ENCODE results near the gene AUTS2.

The AUTS2 gene

DNA sequence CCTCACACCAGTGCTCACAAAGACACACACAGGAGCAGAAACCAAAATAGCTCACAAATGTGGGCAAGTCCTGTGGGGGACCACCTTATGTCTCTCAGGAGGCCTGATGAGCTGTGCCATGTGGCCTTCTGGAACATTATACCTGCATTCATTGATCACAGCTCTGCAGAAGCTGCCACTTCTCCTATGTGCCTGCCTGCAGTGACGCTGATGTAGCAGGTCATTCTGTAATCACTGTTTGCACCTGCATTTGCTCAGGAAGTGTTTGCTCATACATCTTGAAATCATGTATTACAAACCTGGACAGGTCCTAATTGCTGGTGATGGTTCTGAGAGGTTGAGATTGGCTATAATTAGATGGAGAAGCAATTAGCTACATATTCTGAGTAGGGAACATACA, 310.2 kb downstream of the AUTS2 start:
- no peak for DNase-seq

DNA sequence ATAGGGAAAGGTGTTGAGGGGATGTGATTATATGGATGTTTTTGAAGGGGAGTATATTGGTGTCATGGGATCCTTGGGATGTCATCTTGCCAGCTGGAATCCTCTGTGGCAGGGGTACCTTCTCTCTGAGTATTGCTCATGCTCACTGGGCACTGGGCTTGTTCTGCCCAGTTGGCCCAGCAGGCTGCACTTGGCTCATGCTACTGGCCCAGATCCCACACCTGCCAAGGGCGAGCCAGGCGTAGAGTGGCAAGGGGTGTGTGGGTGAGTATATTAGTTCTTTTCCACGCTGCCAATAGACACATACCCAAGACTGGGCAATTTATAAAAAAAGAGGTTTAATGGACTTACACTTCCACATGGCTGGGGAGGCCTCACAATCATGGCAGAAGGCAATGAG, 311.9 kb downstream of the AUTS2 start:
- DNase-seq, result no peak

DNA sequence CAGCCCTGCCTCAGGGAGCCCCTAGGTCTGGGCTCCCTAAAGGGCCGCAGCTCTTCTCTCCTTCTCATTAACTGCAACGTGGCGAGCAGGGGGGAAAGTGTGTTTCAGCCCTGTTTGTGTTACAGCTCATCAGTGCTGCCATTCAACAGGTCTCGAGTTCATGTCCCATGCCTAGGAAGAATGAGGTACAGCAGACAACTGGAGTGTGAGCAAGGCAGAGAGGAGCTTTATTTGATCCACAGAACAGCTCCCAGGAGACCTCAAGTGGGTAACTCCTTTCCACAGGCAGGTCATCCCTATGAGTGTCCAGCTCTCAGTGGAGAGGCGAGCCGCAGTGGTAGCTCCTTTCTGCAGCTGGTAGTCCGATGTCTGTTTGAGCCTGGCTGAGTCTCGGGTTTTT, 313.1 kb downstream of the AUTS2 start:
- DNase-seq, result no peak

DNA sequence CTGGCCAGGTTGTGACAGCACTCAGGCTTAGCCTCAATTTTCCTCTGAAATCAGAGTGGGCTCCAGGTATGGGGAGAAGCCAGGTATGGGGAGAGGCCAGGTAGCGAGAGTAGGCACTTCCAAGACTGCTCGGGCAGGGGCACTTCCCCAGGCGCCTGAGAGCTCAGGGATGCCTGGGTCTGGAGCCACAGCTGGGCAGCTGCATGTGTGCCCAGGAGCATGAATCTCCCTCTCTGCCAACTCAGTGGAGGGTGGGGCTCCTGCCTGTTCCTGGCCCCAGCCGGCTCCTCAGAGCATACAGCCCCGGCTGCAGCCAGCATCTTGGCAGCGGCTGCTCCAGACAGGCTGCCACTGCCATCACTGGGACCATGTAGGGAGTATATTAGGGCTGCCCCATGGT, 313.9 kb downstream of the AUTS2 start:
- DNase-seq, result no peak

DNA sequence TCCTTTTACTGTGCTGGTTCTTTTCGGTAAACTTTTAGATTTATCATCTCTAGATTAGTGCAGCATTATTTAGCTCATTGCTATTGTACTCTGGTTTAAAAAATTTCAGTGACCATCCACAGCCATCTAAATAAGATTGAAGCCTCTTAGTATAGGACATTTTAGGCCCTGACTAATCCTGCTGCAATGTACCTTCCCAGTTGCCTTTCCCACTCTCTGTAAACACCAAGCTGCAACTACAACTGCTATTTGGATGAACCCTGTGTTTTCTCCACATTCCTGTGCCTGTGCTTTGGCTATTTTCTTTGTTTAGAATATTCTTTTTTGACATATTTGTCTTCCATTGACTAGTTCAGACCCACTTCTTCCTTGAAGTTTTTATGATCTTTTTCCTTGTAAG, 314.6 kb downstream of the AUTS2 start:
- no peak for DNase-seq

DNA sequence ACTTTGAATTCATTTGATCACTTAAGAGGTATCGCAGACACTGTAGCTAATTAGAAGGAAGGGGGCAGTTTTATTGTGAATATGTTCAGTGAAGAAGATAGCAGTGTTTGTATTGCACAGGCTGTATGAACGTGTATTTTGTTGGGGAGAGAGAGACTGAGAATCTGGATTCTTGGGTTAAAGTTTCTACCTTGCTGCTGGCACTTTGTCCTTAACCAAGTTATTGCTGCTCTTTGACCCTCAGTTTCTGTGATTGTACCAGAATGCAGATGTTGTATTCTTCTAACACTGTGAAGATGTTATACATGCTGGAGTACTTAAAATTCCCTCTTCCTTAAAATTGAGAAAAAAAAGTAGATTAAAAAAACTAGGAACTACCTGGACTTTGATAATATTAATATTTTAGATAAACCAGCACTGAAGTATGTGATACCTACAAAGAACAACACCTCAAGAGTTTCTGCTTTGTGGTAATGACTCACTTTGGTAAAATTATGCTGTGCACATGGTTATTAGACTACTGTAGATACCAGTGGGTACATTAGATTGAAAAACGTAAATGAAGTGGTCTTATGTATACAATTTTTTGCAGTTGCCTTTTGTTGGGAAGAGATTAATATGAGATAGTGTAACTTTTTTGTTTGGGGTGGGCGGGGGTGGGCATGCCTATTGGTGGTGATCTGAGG, 321.3 kb downstream of the AUTS2 start:
- DNase-seq, result no peak

DNA sequence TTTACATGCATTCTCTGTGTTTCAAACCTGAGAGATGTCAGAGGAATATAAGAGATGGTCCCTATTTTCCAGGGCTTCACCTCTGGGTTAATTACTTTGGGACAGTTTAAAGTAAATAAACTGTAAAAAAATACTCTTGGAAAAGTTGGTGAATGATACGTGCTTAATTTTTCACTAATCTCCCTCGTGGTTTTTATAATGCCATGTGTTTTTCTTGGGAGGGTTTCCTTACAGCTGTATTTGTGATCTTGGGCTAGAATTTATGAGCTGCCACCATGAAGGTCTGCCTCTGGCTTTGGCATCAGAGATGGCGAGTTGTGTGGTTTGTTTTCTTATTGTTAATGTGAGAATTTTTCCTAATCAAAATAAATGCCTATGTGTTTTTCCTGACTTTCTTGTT, 322.5 kb downstream of the AUTS2 start:
- DNase-seq, result no peak

DNA sequence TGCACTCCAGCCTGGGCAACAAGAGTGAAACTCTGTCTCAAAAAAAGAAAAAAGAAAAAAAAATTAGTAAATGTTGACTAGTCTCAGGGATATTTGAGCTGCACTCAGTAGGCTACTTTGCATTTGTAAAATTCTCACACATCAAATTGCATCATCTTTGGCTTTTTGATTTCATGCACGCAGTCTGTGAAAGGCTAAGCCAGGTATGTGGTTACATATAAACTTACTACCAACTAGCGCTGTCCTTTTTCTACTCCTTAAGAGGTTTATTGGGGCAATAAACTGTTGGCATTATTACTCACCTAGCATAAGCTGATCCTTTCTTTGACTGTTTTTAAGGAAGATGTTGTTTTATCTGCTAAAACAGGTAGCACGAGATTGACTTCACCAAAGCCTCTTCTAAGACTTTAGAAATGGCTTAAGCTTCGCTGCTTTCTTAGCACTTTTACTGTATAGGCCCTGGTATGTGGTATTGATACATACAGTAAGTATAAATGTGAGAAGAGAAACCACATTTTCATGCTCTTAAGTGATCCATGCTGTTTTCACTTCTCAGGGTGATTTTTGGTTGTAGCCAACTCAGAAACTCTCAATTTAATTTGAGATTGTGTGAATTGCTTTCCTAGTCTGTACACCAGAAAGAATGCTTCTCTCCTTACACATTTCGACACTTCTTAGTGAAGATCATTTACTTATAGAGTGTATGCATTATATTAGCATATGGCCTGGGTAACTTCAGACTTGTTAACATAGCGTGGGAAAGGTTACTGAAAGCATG, 323.9 kb downstream of the AUTS2 start:
- no peak for DNase-seq

DNA sequence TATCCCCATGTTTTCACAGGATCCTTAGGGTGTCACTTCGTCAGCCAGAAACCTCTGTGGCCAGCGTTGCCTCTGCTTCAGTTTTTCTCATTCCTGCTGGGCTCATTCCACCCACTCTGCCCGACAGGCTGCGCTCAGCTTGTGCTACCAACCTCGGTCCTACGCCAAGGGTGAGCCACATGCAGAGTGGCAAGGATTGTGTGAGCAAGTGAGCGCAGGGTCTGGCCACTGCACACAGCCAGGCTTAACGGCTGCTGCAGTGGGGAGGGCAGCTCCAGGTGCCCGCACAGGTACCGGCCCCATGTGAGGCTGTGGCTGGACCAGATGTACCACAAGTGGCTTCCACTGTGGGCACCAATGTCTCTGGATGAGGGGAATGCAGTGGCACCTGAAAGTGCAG, 329.2 kb downstream of the AUTS2 start:
- DNase-seq, result no peak

DNA sequence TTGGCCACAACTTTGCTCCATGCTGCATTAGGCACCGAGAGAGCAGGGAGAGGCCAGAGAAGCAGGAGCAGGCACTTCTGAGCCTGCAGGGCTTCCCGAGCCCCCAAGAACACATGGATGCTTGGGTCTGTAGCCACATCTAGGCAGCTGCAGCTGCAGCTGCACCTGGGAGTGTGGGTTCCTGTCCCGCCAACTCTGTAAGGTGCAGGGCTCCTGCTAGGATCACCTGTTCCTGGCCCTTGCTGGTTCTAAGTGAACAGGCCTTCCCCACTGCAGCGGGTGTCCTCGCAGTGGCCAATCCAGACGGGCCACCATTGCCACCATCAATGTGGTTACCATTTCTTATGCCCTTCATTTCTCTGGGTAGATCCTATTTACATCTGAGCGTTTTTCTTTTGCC, 330.3 kb downstream of the AUTS2 start:
- no peak for DNase-seq

DNA sequence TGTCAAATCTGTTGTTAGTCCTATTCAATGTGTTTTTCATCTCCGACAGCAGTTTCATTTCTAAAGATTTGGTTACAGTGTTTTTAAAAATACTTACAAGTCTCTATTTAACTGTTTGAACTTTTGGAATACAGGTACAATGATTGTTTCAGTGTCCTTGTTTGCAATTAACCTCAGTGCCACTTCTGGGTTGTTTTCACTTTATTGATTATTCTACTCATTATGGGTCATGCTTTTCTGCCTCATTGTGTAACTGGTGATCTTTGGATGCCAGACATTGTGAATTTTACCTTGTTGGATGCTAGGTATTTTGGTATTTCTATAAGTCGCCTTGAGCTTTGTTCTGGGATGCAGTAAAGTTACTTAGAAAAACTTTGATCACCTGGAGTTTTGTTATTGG, 331.3 kb downstream of the AUTS2 start:
- no peak for DNase-seq

DNA sequence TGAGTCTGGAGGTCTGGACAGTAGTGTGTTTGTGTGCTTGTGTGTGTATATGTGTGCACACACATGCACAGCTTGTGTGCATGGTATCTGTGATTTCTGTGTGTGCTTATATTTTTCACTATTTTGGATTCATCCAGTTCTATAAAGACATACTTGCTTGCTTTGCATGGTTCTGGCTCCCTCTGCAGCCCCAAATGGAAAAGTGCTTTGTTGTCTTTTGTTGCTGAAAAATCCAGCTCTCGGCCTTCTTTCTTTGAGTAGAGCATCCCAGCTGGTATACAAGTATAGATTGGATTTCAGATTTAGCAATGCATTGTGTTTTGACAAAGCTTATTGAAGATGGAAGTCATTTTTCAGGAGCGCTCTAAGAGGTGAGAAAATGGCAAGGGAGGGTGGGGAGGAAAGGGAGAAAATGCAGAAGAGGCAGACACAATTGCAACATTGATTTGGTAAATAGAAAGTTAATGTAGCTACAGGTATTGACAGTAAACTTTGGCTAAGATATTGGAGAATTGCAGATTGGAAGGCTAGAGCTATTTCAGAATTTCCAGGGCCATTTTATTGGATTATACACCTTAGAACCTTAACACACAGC, 333.9 kb downstream of the AUTS2 start:
- peak; percentile 72 for DNase-seq

DNA sequence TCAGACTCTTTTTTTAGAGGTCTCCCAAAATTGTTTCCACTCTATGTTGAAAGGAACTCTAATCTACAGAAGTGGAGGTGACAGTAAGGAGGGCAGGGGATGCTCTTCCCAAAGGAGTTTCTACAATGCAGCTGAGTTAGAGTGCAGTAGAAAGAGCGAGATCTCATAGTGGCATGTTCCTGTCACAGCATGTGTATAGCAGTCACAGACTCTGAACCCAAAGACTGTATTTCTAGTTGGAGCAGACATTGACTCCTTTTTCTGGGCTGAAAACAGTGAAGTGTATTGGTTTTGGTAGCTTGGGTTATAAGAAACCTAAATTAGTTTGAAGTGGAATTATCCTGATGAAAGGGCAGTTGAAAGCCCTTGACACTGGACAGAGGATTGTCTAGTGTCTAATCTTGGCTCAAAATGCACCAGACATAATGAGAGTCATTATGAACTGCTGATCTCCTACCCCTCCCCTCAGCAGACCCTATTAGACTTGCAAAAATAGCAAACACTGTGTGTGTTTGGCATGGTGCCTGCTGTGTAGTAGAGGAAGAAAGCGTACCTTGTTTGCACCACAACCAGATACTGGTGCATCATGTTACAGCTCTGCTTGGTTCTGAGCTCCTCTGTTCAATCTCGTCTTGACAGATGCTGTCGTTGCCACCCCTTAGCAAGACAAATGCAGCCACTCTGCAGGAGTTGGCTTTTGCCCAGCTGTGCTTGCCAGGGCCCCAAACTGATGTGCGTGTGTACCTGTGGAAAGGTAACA, 336.0 kb downstream of the AUTS2 start:
- peak; percentile 88 for DNase-seq

DNA sequence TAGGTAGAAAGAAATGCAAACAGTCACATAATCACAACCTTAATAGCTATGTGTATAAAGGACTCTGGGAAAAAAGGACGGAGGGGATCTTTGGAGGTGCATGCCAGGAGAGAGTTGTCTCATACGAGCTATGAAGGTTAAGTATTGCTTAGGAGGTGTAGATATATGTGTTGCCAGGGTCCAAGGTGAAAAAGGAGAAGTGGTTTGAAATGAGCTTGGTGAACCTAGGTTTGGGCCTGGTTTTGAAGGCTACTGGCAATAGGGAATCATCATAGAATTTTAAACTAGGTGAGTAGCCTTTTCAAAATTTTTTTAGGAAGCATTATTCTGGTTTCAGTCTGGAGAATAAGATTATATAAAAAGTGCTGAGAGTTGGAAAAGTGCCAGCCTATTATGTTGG, 336.8 kb downstream of the AUTS2 start:
- no peak for DNase-seq

DNA sequence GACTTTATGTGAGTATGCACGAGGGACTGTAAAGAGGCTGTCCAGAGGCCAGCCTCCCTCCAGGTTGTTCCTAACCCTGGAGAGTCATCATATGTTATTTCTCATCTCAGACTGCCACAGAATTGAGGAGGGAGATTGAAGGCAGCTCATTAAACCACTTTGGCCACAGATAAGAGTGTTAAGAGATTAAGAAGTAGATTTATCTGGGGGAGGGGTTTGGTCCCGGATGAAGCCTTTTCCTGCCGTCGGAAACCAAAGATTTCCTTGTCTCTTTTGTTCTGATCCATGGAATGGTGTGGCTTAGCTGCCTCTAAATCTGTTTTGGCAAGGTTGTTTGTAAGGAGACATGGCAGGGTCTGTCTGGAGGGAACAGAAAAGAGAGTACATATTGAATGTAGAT, 338.8 kb downstream of the AUTS2 start:
- no peak for DNase-seq

DNA sequence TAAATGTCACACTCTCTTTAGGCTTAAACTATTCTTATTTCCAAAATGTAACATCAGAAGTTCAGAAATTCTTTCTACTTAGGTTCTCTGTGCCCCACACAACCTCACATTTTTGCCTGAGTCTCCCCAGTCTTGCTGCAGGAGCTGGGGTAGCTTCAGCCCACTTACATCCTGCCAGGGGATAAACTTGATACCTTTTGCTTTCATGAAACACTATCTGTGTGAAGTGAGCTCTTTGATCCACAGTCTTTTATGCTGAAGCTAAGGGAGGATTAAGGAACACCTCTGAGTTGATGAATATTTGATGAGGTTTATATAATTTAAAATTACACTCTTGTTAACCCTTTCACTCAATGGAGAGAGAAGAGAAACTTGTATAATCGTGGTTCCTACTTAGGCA, 341.0 kb downstream of the AUTS2 start:
- no peak for DNase-seq

DNA sequence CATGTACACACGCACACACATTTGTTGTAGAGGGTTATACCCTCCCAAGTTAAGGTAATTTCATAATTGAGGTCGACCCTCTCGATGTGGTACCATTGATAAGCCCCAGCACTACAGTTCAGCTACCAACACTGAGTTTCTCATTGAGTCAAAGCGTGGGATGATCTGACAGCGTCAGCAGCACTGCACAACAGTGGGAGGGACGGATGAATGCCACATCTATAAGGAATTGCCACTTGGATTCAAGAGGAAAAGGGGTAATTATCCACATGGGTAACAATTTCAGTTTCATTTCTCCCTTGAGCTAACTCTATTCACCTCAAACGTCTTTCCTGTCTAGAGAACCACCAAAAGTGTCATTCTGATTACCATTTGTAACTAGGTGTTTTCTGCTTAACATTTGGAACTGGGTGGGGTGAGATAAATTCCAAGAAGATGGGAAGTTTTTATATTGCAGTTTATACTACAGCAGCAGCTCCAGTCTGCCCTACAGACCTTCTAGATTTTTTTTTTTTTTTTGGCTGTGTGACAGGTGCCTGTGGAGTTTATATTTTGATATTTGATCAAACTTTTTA, 342.9 kb downstream of the AUTS2 start:
- no peak for DNase-seq

DNA sequence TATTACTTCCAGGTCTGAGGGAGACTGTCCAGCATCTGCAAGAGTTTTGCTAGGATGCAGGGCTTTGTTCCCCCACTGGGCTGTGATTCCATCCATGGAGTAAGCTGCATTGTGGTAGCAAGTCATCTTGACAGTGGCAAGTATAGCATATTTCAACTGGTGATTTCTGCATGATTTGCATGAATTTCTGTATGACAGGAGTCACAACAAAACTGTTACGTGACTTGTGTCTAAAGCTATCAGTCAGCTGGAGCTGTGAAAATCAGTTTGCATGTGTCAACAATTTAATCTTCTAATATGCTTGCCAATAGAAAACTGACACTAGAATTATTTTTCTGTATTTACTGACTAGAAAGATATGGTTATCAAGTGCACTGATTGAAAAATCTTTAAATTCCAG, 344.3 kb downstream of the AUTS2 start:
- no peak for DNase-seq

DNA sequence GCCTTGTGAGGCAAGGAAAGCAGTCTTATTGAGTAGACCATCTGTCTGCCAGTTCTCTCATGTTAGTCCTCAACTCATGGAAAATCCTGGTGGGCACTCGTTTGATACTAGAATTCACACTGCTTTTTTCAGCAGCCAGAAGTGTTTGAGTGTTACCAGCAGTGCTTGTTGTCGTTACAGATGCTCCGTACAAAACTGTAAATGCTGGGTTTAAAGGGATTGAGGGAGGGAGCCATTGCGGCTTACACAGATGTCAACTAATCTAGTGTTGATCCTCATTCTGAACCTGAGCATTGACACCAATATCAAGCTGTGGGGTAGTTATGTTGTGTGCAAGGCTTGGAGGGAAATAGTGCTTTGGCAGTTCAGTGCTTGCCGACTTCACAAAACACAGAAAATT, 348.6 kb downstream of the AUTS2 start:
- DNase-seq, result no peak

DNA sequence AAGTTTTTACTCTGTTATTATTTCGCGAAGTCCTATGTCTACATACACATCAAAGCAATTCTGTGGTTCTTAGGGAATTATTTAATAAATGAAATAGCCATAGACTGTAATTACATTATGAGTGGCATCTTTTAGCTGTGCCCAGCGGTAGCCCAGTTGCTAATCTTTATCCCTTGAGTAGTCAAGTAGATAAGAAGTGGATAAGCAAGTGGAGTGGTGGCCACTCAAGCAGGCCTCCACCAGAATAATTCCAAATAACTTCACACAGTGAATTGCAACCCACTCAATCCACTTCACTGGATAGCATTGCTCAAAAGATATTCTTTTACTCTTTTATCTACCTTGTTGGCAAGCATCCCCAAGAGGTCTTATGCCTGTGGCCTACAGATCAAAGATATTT, 349.7 kb downstream of the AUTS2 start:
- no peak for DNase-seq

DNA sequence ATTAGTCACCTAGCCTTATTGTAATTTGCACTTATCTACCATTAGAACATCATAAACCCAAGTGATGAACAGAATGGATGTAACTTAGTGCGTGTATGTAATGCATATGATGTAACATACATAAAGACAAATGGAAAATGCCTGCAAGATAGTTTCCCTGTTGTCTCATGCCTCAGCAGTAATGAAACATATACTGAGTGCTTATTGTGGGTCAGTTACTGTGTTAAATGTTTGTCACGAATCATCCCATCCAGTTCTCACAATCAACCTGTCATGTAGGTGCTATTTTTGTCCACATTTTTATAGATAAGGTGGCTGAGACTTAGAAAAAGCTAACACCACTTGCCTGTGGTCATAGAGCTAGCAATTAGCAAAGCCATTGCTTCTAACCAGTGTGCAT, 350.8 kb downstream of the AUTS2 start:
- no peak for DNase-seq

DNA sequence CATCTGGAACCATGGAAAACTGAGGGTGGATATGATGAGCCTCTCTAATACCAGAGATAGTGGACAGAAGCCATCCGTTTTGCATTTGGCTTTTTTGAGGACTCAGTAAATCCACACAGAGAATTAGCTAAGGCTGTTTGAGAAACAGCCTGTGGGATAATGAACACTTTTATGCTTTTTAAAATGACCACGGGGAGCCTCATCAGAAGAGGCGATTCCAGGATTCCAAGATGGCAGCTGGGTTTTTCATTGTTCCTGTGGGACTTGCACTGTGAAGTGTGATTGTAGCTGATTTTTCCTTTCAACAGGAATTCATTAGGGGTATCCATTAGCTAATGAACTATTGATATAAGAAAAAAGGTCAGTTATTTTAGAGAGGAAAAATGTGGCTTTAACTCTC, 353.2 kb downstream of the AUTS2 start:
- no peak for DNase-seq
